CD14-positive monocyte (primary cell): Measurements from ENCODE around the gene CARNS1. TPM values are rescaled to one million over a fixed set of nuclear protein-coding genes. Genes with fewer than 3 reads are reported as not detected.

Source experiments
- DNase-seq, 3 donors: peaks; one replicate each; pipeline ENCODE4 v3.0.0-alpha.2; 2011 to 2022
- H2AFZ ChIP-seq: 2 replicates; pipeline ENCODE4 v1.6.0; 2012; ENCODE audit warnings: mild to moderate bottlenecking, low read depth, low read length, inconsistent platforms; ENCODE audit not compliant: insufficient read depth, poor library complexity, severe bottlenecking
- H3K27ac ChIP-seq, 2 donors: 1 replicate in 1 of 2; 2 replicates in 1 of 2; pipeline ENCODE4 v1.5.1; 2012 to 2013; ENCODE audit warnings: low read length in 2 of 2, control low read depth in 1 of 2, inconsistent platforms in 1 of 2, low read depth in 1 of 2, mild to moderate bottlenecking in 1 of 2
- H3K27me3 ChIP-seq, 2 donors: one replicate each; pipeline versions ENCODE4 v1.6.0 to v1.6.1; 2011 to 2013; ENCODE audit warnings: low read length in 2 of 2; ENCODE audit not compliant: control insufficient read depth in 2 of 2, insufficient read depth in 2 of 2
- H3K36me3 ChIP-seq, 2 donors: replicated peaks in 1 of 2; 1 replicate in 1 of 2; 2 replicates in 1 of 2; pipeline versions ENCODE4 v1.5.1 to v1.6.1; 2012 to 2013; ENCODE audit warnings: low read length in 2 of 2, control low read depth in 1 of 2, inconsistent platforms in 1 of 2, mild to moderate bottlenecking in 1 of 2; ENCODE audit not compliant: insufficient read depth in 2 of 2, control insufficient read depth in 1 of 2
- H3K4me1 ChIP-seq, 2 donors: 1 replicate in 1 of 2; 2 replicates in 1 of 2; pipeline versions ENCODE4 v1.5.1 to v1.6.1; 2012 to 2013; ENCODE audit warnings: low read length in 2 of 2, control low read depth in 1 of 2, inconsistent platforms in 1 of 2, mild to moderate bottlenecking in 1 of 2, moderate library complexity in 1 of 2; ENCODE audit not compliant: insufficient read depth in 2 of 2, control insufficient read depth in 1 of 2
- H3K4me2 ChIP-seq: replicated peaks from 2 replicates; pipeline ENCODE3; 2012; ENCODE audit warnings: low read length, moderate library complexity, mild to moderate bottlenecking; ENCODE audit not compliant: poor library complexity, severe bottlenecking; ENCODE audit errors: extremely low read depth
- H3K4me3 ChIP-seq, 3 experiments: fragments of 200-600 bp in 1 of 3; sonication (generic) in 1 of 3; replicated peaks in 1 of 3; 1 replicate in 2 of 3; 2 replicates in 1 of 3; pipeline ENCODE4 v1.5.1; 2011 to 2013; ENCODE audit warnings: low read length in 3 of 3, mild to moderate bottlenecking in 3 of 3, control low read depth in 2 of 3, low read depth in 2 of 3, inconsistent platforms in 1 of 3, moderate library complexity in 1 of 3
- H3K79me2 ChIP-seq: 2 replicates; pipeline ENCODE4 v1.6.0; 2012; ENCODE audit warnings: mild to moderate bottlenecking, control low read depth, inconsistent platforms, low read length, moderate library complexity; ENCODE audit not compliant: insufficient read depth
- H3K9ac ChIP-seq: 2 replicates; pipeline ENCODE4 v1.6.0; 2017; ENCODE audit warnings: low read length, mild to moderate bottlenecking; ENCODE audit not compliant: insufficient read depth, poor library complexity, severe bottlenecking
- H3K9me3 ChIP-seq, 2 donors: replicated peaks in 1 of 2; 1 replicate in 1 of 2; 2 replicates in 1 of 2; pipeline versions ENCODE4 v1.5.1 to v1.6.1; 2012 to 2013; ENCODE audit warnings: low read length in 2 of 2, control low read depth in 1 of 2; ENCODE audit not compliant: control insufficient read depth in 1 of 2, insufficient read depth in 1 of 2
- H4K20me1 ChIP-seq: 2 replicates; pipeline ENCODE4 v1.6.0; 2012; ENCODE audit warnings: mild to moderate bottlenecking, low read length, control low read depth, moderate library complexity; ENCODE audit not compliant: insufficient read depth
- H3K27ac Mint-ChIP-seq, 7 donors: one replicate each; pipeline ENCODE4 v1.8.0; 2020; ENCODE audit warnings: mild to moderate bottlenecking in 7 of 7, mixed read lengths in 7 of 7, moderate library complexity in 6 of 7, inconsistent platforms in 2 of 7
- H3K27me3 Mint-ChIP-seq, 3 donors: one replicate each; pipeline ENCODE4 v1.8.0; 2021 to 2022; ENCODE audit warnings: low read depth in 3 of 3, mild to moderate bottlenecking in 3 of 3, mixed read lengths in 3 of 3, moderate library complexity in 3 of 3, inconsistent platforms in 1 of 3
- H3K36me3 Mint-ChIP-seq, 2 donors: one replicate each; pipeline ENCODE4 v1.8.0; 2020; ENCODE audit warnings: mixed read lengths in 2 of 2, inconsistent platforms in 1 of 2, mild to moderate bottlenecking in 1 of 2
- H3K4me1 Mint-ChIP-seq: one replicate; pipeline ENCODE4 v1.8.0; 2020; ENCODE audit warnings: mild to moderate bottlenecking, mixed read lengths
- H3K4me3 Mint-ChIP-seq, 2 donors: one replicate each; pipeline ENCODE4 v1.8.0; 2020; ENCODE audit warnings: mild to moderate bottlenecking in 2 of 2, mixed read lengths in 2 of 2, moderate library complexity in 1 of 2
- H3K9me3 Mint-ChIP-seq, 7 donors: one replicate each; pipeline ENCODE4 v1.8.0; 2020 to 2022; ENCODE audit warnings: mixed read lengths in 7 of 7, mild to moderate bottlenecking in 6 of 7, moderate library complexity in 6 of 7, inconsistent platforms in 2 of 7
- CTCF ChIP-seq: fragments of 200-600 bp; IDR thresholded peaks from one replicate; pipeline ENCODE4 v1.8.0; 2022; ENCODE audit warnings: antibody characterized with exemption, mild to moderate bottlenecking
- WGBS: methylation state at CpG from one replicate; pipeline ENCODE4 v1.1.5; 2013; ENCODE audit warnings: missing lambda C conversion rate; ENCODE audit not compliant: insufficient coverage; 5-methylcytosine and 5-hydroxymethylcytosine counted together
- intact Hi-C, 2 donors: fragments of 100-400 bp; cut with micrococcal nuclease; formaldehyde crosslinking; loops; one replicate each; pipeline versions ENCODE4 v1.15.0 to v1.15.1; 2023
- polyA plus RNA-seq, 3 donors: library from polyadenylated mRNA; depleted of rRNA in 1 of 3; unstranded in 2 of 3; stranded (reverse) in 1 of 3; fragments of 300-500 nt in 2 of 3; fragments of >200 nt in 1 of 3; fragmentation: Illumina TruSeq in 2 of 3; gene quantifications; 1 replicate in 2 of 3; 2 replicates in 1 of 3; pipeline ENCODE4 v1.2.3, GENCODE V29; 2012 to 2021

CARNS1 gene
- polyA plus RNA-seq, 3 donors = 0.09 TPM; not detected in 2

- no peak overlapping the region for H3K9ac ChIP-seq
- H3K36me3 ChIP-seq = no peaks in the 10 kb centered on the region
- Mint-ChIP-seq H3K27me3 (peaks cover 0 to 4% (median 2%) of the 10 kb centered on the region in 3 donors), H3K9me3 (peaks cover 0 to 1% (median 0%) of the 10 kb centered on the region in 7 donors), H3K27ac (peak overlapping the region; percentile 0 to 95 (median 89)), H3K36me3 (peaks cover 2 to 3% of the 10 kb centered on the region in 2 donors), H3K4me1 (peaks cover 49% of the 10 kb centered on the region), H3K4me3 (peak overlapping the region in 1 of 2 donors; percentile 49)
- DNase-seq = peak; percentile 70 to 84 (median 80)
- no peaks in the 10 kb centered on the region for H4K20me1 ChIP-seq
- intact Hi-C loops = loop anchor here (1.0 to 5.0 kb wide), 2 partner anchors 31 to 120 kb away; no protein-coding TSS in a partner anchor
- peak overlapping the region in 1 of 3 experiments; percentile 64 for H3K4me3 ChIP-seq
- 48% methylated on average over 13 of the region's 16 CpGs for WGBS
- peaks cover 48 to 54% of the 10 kb centered on the region in 2 donors for H3K4me1 ChIP-seq
- H3K27ac ChIP-seq = no peak overlapping the region
- no peak overlapping the region for H2AFZ ChIP-seq
- TF ChIP-seq CTCF = peak; percentile 92
- H3K4me2 ChIP-seq = peak overlapping the region; percentile 29
- H3K27me3 ChIP-seq = no peaks in the 10 kb centered on the region
- no peaks in the 10 kb centered on the region for H3K79me2 ChIP-seq
- H3K9me3 ChIP-seq = no peaks in the 10 kb centered on the region
These were observed 33.0 kb upstream of the CARNS1 start for GRCh38 chr11:67382276-67383136.

GRCh38 chr11:67384851-67385366, 30.6 kb upstream of the CARNS1 start:
- H3K4me3 ChIP-seq = no peak overlapping the region
- H3K79me2 ChIP-seq = peaks cover 5% of the 10 kb centered on the region
- peaks cover 0 to 5% (median 1%) of the 10 kb centered on the region in 3 donors for H3K27me3 Mint-ChIP-seq
- H3K27ac ChIP-seq = no peak overlapping the region
- H3K27me3 ChIP-seq = no peaks in the 10 kb centered on the region
- peaks cover 0 to 1% (median 0%) of the 10 kb centered on the region in 7 donors for H3K9me3 Mint-ChIP-seq
- no peak overlapping the region for H3K4me3 Mint-ChIP-seq
- H3K27ac Mint-ChIP-seq = no peak overlapping the region
- H3K36me3 ChIP-seq = no peaks in the 10 kb centered on the region
- peaks cover 2 to 3% of the 10 kb centered on the region in 2 donors for H3K36me3 Mint-ChIP-seq
- peaks cover 40% of the 10 kb centered on the region for H3K4me1 Mint-ChIP-seq
- no peak overlapping the region for H2AFZ ChIP-seq
- H3K4me1 ChIP-seq = peaks cover 32 to 37% of the 10 kb centered on the region in 2 donors
- peaks cover 4% of the 10 kb centered on the region for H4K20me1 ChIP-seq
- WGBS = 82% methylated on average over 3 of the region's 3 CpGs
- H3K9ac ChIP-seq = no peak overlapping the region
- no peak for DNase-seq
- TF ChIP-seq CTCF = no peak
- intact Hi-C loops = loop anchor here in 1 of 2 donors (5.0 kb wide), 1 partner anchor 123 kb away; no protein-coding TSS in a partner anchor
- H3K4me2 ChIP-seq = no peak overlapping the region
- no peaks in the 10 kb centered on the region for H3K9me3 ChIP-seq
